GM23338 (cell line): ENCODE data around the gene ACOT8. TPM values are rescaled to one million over a fixed set of nuclear protein-coding genes. Genes with fewer than 3 reads are reported as not detected.

Experiments used
- ATAC-seq: fragments of 200-7000 bp; cut with Tn5 transposase; 3 replicates; pipeline ENCODE4 v1.9.1; 2020
- DNase-seq: peaks from one replicate; pipeline ENCODE4 v3.0.0-alpha.2; 2015; ENCODE audit warnings: low spot score
- H2AFZ ChIP-seq: fragments of 200-600 bp; sonication (generic); 2 replicates; pipeline ENCODE4 v1.8.0; 2016; ENCODE audit warnings: antibody characterized with exemption, mild to moderate bottlenecking, moderate library complexity
- H3F3A ChIP-seq: fragments of 200-600 bp; sonication (generic); replicated peaks from 2 replicates; pipeline ENCODE4 v1.8.0; 2017; ENCODE audit warnings: antibody characterized with exemption, mixed run types, low read depth
- H3K27ac ChIP-seq: fragments of 200-600 bp; sonication (generic); 2 replicates; pipeline ENCODE4 v1.6.1; 2016; ENCODE audit warnings: low read depth
- H3K27me3 ChIP-seq: fragments of 200-600 bp; sonication (generic); 2 replicates; pipeline ENCODE4 v1.8.0; 2016; ENCODE audit warnings: mild to moderate bottlenecking, mixed run types, moderate library complexity; ENCODE audit not compliant: insufficient read depth
- H3K36me3 ChIP-seq: fragments of 200-600 bp; sonication (generic); 2 replicates; pipeline ENCODE4 v1.8.0; 2016; ENCODE audit warnings: mild to moderate bottlenecking; ENCODE audit not compliant: insufficient read depth
- H3K4me1 ChIP-seq: fragments of 200-600 bp; sonication (generic); 2 replicates; pipeline ENCODE4 v1.8.0; 2016; ENCODE audit warnings: mild to moderate bottlenecking, moderate library complexity; ENCODE audit not compliant: insufficient read depth
- H3K4me2 ChIP-seq: fragments of 200-600 bp; sonication (generic); 2 replicates; pipeline ENCODE4 v1.7.1; 2017; ENCODE audit warnings: mixed run types
- H3K4me3 ChIP-seq: fragments of 200-600 bp; sonication (generic); 2 replicates; pipeline ENCODE4 v1.6.1; 2016; ENCODE audit warnings: mixed run types
- H3K79me2 ChIP-seq: fragments of 200-600 bp; sonication (generic); replicated peaks from 2 replicates; pipeline ENCODE4 v1.8.0; 2017; ENCODE audit warnings: mild to moderate bottlenecking; ENCODE audit not compliant: insufficient read depth
- H3K9me2 ChIP-seq: fragments of 200-600 bp; sonication (generic); 2 replicates; pipeline ENCODE4 v1.8.0; 2017; ENCODE audit not compliant: insufficient read depth
- H4K20me1 ChIP-seq: fragments of 200-600 bp; sonication (generic); replicated peaks from 2 replicates; pipeline ENCODE4 v1.8.0; 2017; ENCODE audit warnings: mild to moderate bottlenecking; ENCODE audit not compliant: insufficient read depth
- H3K27ac Mint-ChIP-seq: 2 replicates; pipeline ENCODE4 v1.8.0; 2020; ENCODE audit warnings: inconsistent platforms, mild to moderate bottlenecking, moderate library complexity, mixed read lengths
- H3K27me3 Mint-ChIP-seq: 3 replicates; pipeline ENCODE4 v1.8.0; 2022; ENCODE audit warnings: low read depth, mild to moderate bottlenecking, moderate library complexity, mixed read lengths, inconsistent platforms; ENCODE audit not compliant: insufficient read depth, poor library complexity
- H3K36me3 Mint-ChIP-seq: 3 replicates; pipeline ENCODE4 v1.8.0; 2021; ENCODE audit warnings: low read depth, mild to moderate bottlenecking, inconsistent platforms, moderate library complexity, mixed read lengths
- H3K4me1 Mint-ChIP-seq: 3 replicates; pipeline ENCODE4 v1.8.0; 2020; ENCODE audit warnings: mild to moderate bottlenecking, inconsistent platforms, mixed read lengths
- H3K4me3 Mint-ChIP-seq: 3 replicates; pipeline ENCODE4 v1.8.0; 2021; ENCODE audit warnings: moderate library complexity, mild to moderate bottlenecking, inconsistent platforms, mixed read lengths
- H3K9me3 Mint-ChIP-seq: 3 replicates; pipeline ENCODE4 v1.8.0; 2020; ENCODE audit warnings: moderate library complexity, mild to moderate bottlenecking, inconsistent platforms, mixed read lengths
- CREB1 ChIP-seq: fragments of 250-450 bp; sonication (Bioruptor Pico); IDR thresholded peaks from 2 replicates; pipeline ENCODE4 v1.5.0; 2020; ENCODE audit warnings: low read depth, mild to moderate bottlenecking, moderate library complexity
- EZH2 ChIP-seq: fragments of 200-600 bp; sonication (generic); IDR thresholded peaks from one replicate; pipeline ENCODE4 v1.8.0; 2017; ENCODE audit warnings: antibody characterized with exemption, mild to moderate bottlenecking, low read depth; ENCODE audit not compliant: unreplicated experiment
- EZH2phosphoT487 ChIP-seq: fragments of 200-600 bp; sonication (generic); IDR thresholded peaks from one replicate; pipeline ENCODE4 v1.8.1; 2018; ENCODE audit warnings: antibody characterized with exemption; ENCODE audit not compliant: unreplicated experiment
- POLR2AphosphoS5 ChIP-seq: IDR thresholded peaks from 2 replicates; pipeline ENCODE4 v1.6.1; 2016; ENCODE audit warnings: antibody characterized with exemption, low read depth
- STAT1 ChIP-seq: IDR thresholded peaks from one replicate; pipeline ENCODE4 v1.6.1; 2016; ENCODE audit warnings: antibody characterized with exemption; ENCODE audit not compliant: unreplicated experiment
- ZNF114 ChIP-seq: fragments of 250-450 bp; sonication (Bioruptor Pico); IDR thresholded peaks from 2 replicates; pipeline ENCODE4 v1.5.0; 2020; ENCODE audit warnings: mild to moderate bottlenecking, moderate library complexity
- ZNF331 ChIP-seq: fragments of 250-450 bp; sonication (Bioruptor Pico); IDR thresholded peaks from 2 replicates; pipeline ENCODE4 v1.5.0; 2020; ENCODE audit warnings: low read depth, mild to moderate bottlenecking, moderate library complexity
- polyA plus RNA-seq: library from polyadenylated mRNA; unstranded; fragments of >200 nt; fragmentation: Nextera tagmentation; extraction: Ambion mirVana; gene quantifications from 2 replicates; pipeline ENCODE4 v1.2.1, GENCODE V29; 2016
- total RNA-seq: library from RNA; depleted of rRNA; stranded (reverse); fragments of >200 nt; shearing (Covaris generic); gene quantifications from 2 replicates; pipeline ENCODE4 v1.2.3, GENCODE V29; 2014
- TF ChIP-seq, protein P1 (sequence below): IDR thresholded peaks from 2 replicates; pipeline ENCODE4 v1.6.1; 2016; ENCODE audit warnings: antibody characterized with exemption
- TF ChIP-seq, protein P2 (sequence below): IDR thresholded peaks from one replicate; pipeline ENCODE4 v1.6.1; 2018; ENCODE audit warnings: antibody characterized with exemption; ENCODE audit not compliant: unreplicated experiment
- TF ChIP-seq, protein P3 (sequence below): fragments of 250-450 bp; sonication (Bioruptor Pico); IDR thresholded peaks from 2 replicates; pipeline ENCODE4 v1.5.0; 2020; ENCODE audit warnings: mild to moderate bottlenecking, moderate library complexity
- TF ChIP-seq, protein P4 (sequence below), 2 experiments: fragments of 200-600 bp in 1 of 2; sonication (generic) in 1 of 2; conservative IDR thresholded peaks; 2 replicates each; pipeline versions ENCODE4 v1.5.1 to v1.6.1; 2016 to 2017; ENCODE audit warnings: antibody characterized with exemption in 2 of 2, low read depth in 2 of 2, mild to moderate bottlenecking in 2 of 2, moderate library complexity in 1 of 2

The ACOT8 gene
- total and polyA plus RNA-seq, 2 experiments from 2014 or later, result 42.0 to 75.2 TPM

DNA sequence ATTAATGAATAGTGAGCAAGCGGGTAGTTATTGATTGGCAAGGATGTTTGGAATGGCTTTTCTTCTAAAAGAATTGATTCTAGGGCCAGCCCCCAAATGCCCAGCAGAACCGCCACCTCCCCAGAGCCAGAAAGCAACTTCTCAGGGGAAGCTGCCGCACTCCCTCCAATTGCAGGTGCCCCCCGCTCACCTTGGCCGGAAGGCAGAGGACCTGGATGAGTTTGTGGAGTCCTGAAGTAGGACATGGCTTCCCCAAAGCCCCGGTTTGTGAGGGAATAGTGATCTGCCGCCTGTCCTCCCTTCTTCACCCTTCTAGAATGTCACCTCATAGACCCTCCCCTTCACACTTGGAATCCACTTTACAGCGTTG is 30.1 kb upstream of the ACOT8 start, which contains the start of gene SPATA25:
Gene SPATA25 (minus strand): TSS at position 277 of the 370 bp plus-strand sequence. CDS start 32 bp downstream, at position 245.
- Histone ChIP-seq H3F3A (no peaks in the 10 kb centered on the region), H3K27me3 (no peaks in the 10 kb centered on the region), H3K79me2 (peaks cover 8% of the 10 kb centered on the region; the same call in 1 of the 2 replicates), H3K9me2 (no peaks in the 10 kb centered on the region), H3K4me3 (no peak within 1 kb of the TSS), H3K4me2 (no peak within 1 kb of the TSS), H3K4me1 (peaks cover 3% of the 10 kb centered on the region; the same call in 1 of the 2 replicates), H4K20me1 (peaks cover 6% of the 10 kb centered on the region), H2AFZ (no peak within 1 kb of the TSS), H3K27ac (no peak within 1 kb of the TSS), H3K36me3 (peaks cover 3% of the 10 kb centered on the region; the same call in 1 of the 2 replicates)
- no peak for TF ChIP-seq EZH2
- TF ChIP-seq POLR2AphosphoS5, result no peak
- TF ChIP-seq CREB1 (CRISPR knock-in tag), result no peak
- no peak for TF ChIP-seq EZH2phosphoT487
- TF ChIP-seq, protein P1, sequence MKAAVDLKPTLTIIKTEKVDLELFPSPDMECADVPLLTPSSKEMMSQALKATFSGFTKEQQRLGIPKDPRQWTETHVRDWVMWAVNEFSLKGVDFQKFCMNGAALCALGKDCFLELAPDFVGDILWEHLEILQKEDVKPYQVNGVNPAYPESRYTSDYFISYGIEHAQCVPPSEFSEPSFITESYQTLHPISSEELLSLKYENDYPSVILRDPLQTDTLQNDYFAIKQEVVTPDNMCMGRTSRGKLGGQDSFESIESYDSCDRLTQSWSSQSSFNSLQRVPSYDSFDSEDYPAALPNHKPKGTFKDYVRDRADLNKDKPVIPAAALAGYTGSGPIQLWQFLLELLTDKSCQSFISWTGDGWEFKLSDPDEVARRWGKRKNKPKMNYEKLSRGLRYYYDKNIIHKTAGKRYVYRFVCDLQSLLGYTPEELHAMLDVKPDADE, result no peak
- TF ChIP-seq ZNF114 (CRISPR knock-in tag), result no peak
- TF ChIP-seq ZNF331 (CRISPR knock-in tag), result no peak
- TF ChIP-seq STAT1, result no peak
- TF ChIP-seq, protein P2, sequence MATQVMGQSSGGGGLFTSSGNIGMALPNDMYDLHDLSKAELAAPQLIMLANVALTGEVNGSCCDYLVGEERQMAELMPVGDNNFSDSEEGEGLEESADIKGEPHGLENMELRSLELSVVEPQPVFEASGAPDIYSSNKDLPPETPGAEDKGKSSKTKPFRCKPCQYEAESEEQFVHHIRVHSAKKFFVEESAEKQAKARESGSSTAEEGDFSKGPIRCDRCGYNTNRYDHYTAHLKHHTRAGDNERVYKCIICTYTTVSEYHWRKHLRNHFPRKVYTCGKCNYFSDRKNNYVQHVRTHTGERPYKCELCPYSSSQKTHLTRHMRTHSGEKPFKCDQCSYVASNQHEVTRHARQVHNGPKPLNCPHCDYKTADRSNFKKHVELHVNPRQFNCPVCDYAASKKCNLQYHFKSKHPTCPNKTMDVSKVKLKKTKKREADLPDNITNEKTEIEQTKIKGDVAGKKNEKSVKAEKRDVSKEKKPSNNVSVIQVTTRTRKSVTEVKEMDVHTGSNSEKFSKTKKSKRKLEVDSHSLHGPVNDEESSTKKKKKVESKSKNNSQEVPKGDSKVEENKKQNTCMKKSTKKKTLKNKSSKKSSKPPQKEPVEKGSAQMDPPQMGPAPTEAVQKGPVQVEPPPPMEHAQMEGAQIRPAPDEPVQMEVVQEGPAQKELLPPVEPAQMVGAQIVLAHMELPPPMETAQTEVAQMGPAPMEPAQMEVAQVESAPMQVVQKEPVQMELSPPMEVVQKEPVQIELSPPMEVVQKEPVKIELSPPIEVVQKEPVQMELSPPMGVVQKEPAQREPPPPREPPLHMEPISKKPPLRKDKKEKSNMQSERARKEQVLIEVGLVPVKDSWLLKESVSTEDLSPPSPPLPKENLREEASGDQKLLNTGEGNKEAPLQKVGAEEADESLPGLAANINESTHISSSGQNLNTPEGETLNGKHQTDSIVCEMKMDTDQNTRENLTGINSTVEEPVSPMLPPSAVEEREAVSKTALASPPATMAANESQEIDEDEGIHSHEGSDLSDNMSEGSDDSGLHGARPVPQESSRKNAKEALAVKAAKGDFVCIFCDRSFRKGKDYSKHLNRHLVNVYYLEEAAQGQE, result no peak
- TF ChIP-seq, protein P3, sequence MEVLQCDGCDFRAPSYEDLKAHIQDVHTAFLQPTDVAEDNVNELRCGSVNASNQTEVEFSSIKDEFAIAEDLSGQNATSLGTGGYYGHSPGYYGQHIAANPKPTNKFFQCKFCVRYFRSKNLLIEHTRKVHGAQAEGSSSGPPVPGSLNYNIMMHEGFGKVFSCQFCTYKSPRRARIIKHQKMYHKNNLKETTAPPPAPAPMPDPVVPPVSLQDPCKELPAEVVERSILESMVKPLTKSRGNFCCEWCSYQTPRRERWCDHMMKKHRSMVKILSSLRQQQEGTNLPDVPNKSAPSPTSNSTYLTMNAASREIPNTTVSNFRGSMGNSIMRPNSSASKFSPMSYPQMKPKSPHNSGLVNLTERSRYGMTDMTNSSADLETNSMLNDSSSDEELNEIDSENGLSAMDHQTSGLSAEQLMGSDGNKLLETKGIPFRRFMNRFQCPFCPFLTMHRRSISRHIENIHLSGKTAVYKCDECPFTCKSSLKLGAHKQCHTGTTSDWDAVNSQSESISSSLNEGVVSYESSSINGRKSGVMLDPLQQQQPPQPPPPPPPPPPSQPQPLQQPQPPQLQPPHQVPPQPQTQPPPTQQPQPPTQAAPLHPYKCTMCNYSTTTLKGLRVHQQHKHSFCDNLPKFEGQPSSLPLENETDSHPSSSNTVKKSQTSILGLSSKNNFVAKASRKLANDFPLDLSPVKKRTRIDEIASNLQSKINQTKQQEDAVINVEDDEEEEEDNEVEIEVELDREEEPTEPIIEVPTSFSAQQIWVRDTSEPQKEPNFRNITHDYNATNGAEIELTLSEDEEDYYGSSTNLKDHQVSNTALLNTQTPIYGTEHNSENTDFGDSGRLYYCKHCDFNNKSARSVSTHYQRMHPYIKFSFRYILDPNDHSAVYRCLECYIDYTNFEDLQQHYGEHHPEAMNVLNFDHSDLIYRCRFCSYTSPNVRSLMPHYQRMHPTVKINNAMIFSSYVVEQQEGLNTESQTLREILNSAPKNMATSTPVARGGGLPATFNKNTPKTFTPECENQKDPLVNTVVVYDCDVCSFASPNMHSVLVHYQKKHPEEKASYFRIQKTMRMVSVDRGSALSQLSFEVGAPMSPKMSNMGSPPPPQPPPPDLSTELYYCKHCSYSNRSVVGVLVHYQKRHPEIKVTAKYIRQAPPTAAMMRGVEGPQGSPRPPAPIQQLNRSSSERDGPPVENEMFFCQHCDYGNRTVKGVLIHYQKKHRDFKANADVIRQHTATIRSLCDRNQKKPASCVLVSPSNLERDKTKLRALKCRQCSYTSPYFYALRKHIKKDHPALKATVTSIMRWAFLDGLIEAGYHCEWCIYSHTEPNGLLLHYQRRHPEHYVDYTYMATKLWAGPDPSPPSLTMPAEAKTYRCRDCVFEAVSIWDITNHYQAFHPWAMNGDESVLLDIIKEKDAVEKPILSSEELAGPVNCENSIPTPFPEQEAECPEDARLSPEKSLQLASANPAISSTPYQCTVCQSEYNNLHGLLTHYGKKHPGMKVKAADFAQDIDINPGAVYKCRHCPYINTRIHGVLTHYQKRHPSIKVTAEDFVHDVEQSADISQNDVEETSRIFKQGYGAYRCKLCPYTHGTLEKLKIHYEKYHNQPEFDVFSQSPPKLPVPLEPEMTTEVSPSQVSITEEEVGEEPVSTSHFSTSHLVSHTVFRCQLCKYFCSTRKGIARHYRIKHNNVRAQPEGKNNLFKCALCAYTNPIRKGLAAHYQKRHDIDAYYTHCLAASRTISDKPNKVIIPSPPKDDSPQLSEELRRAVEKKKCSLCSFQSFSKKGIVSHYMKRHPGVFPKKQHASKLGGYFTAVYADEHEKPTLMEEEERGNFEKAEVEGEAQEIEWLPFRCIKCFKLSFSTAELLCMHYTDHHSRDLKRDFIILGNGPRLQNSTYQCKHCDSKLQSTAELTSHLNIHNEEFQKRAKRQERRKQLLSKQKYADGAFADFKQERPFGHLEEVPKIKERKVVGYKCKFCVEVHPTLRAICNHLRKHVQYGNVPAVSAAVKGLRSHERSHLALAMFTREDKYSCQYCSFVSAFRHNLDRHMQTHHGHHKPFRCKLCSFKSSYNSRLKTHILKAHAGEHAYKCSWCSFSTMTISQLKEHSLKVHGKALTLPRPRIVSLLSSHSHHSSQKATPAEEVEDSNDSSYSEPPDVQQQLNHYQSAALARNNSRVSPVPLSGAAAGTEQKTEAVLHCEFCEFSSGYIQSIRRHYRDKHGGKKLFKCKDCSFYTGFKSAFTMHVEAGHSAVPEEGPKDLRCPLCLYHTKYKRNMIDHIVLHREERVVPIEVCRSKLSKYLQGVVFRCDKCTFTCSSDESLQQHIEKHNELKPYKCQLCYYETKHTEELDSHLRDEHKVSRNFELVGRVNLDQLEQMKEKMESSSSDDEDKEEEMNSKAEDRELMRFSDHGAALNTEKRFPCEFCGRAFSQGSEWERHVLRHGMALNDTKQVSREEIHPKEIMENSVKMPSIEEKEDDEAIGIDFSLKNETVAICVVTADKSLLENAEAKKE (CRISPR knock-in tag), result no peak
- TF ChIP-seq, protein P4, sequence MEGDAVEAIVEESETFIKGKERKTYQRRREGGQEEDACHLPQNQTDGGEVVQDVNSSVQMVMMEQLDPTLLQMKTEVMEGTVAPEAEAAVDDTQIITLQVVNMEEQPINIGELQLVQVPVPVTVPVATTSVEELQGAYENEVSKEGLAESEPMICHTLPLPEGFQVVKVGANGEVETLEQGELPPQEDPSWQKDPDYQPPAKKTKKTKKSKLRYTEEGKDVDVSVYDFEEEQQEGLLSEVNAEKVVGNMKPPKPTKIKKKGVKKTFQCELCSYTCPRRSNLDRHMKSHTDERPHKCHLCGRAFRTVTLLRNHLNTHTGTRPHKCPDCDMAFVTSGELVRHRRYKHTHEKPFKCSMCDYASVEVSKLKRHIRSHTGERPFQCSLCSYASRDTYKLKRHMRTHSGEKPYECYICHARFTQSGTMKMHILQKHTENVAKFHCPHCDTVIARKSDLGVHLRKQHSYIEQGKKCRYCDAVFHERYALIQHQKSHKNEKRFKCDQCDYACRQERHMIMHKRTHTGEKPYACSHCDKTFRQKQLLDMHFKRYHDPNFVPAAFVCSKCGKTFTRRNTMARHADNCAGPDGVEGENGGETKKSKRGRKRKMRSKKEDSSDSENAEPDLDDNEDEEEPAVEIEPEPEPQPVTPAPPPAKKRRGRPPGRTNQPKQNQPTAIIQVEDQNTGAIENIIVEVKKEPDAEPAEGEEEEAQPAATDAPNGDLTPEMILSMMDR (conservative IDR thresholded peaks at IDR 0.05; ENCODE audit: low read depth in 2 of 2), result no peak
- Mint-ChIP-seq H3K27me3 (peaks cover 15% of the 10 kb centered on the region), H3K4me1 (peaks cover 11% of the 10 kb centered on the region; the same call in 2 of the 3 replicates), H3K9me3 (peaks cover 3% of the 10 kb centered on the region; the same call in 1 of the 3 replicates), H3K27ac (no peak within 1 kb of the TSS), H3K4me3 (no peak within 1 kb of the TSS), H3K36me3 (peaks cover 24% of the 10 kb centered on the region)
- DNase-seq, result no peak
- ATAC-seq, result no peak
